ENCODE measurements around the gene GALNT17. TPM values are rescaled to one million over a fixed set of nuclear protein-coding genes. Genes with fewer than 3 reads are reported as not detected.

The GALNT17 gene
- polyA plus RNA-seq, 1 donor (not counting 4 experiments of a cell fraction or from before 2014, with no cell fraction given) = not detected

- H3K27me3 ChIP-seq (ENCODE audit: control insufficient read depth, extremely low read depth, insufficient read depth, low read length) = no peaks in the 10 kb centered on the region
- no peak for DNase-seq (ENCODE audit: low read depth, low spot score)
- H3K27ac ChIP-seq (ENCODE audit: control insufficient read depth, insufficient read depth, low read length) = no peak overlapping the region
- no peak overlapping the region for H3K9ac ChIP-seq (ENCODE audit: control insufficient read depth, extremely low read depth, insufficient read depth, low read length)
- no peak overlapping the region for H3K4me3 ChIP-seq (ENCODE audit: control insufficient read depth in 2 of 3, extremely low read depth in 1 of 3, insufficient read depth in 2 of 3, low read depth in 1 of 3, low read length in 3 of 3)
- H3K36me3 ChIP-seq (ENCODE audit: control insufficient read depth in 2 of 2, extremely low read depth in 1 of 2, insufficient read depth in 2 of 2, low read length in 2 of 2) = no peaks in the 10 kb centered on the region
- dilution Hi-C loops (cut with MboI; ENCODE audit: extremely low pct_ligation_motif_present, low sequenced_read_pairs) = no loop called here
- H3K9me1 ChIP-seq (ENCODE audit: control insufficient read depth, extremely low read depth, insufficient read depth, low read length) = no peaks in the 10 kb centered on the region
- no peaks in the 10 kb centered on the region for H3K79me2 ChIP-seq (ENCODE audit: control insufficient read depth, insufficient read depth, low read length)
- no peaks in the 10 kb centered on the region for H3K9me3 ChIP-seq (ENCODE audit: control insufficient read depth, low read depth, low read length)
- TF ChIP-seq EZH2 (IDR thresholded peaks at IDR 0.05; ENCODE audit: low read length) = no peak
- no peak for TF ChIP-seq CTCF (optimal IDR thresholded peaks at IDR 0.05 in 1 of 3, IDR thresholded peaks at IDR 0.05 in 1 of 3, conservative IDR thresholded peaks at IDR 0.05 in 1 of 3; ENCODE audit: extremely low read depth in 1 of 3, insufficient read depth in 2 of 3, low read length in 3 of 3)
- no peak overlapping the region for H3K4me2 ChIP-seq (ENCODE audit: control insufficient read depth, extremely low read depth, insufficient read depth, low read depth, low read length)
- H3K4me1 ChIP-seq (ENCODE audit: control insufficient read depth, extremely low read depth, insufficient read depth, low read length) = no peaks in the 10 kb centered on the region
- no peak overlapping the region for H2AFZ ChIP-seq (ENCODE audit: control insufficient read depth, low read length)
- FAIRE-seq = no peak
- H4K20me1 ChIP-seq (ENCODE audit: control insufficient read depth, extremely low read depth, insufficient read depth, low read length) = no peaks in the 10 kb centered on the region
Observed at GRCh38 chr7:71283802-71284201, 151.9 kb downstream of the GALNT17 start.

- TF ChIP-seq CTCF (optimal IDR thresholded peaks at IDR 0.05 in 1 of 3, IDR thresholded peaks at IDR 0.05 in 1 of 3, conservative IDR thresholded peaks at IDR 0.05 in 1 of 3; ENCODE audit: extremely low read depth in 1 of 3, insufficient read depth in 2 of 3, low read length in 3 of 3) (no peak), EZH2 (IDR thresholded peaks at IDR 0.05; ENCODE audit: low read length) (no peak)
- Histone ChIP-seq H4K20me1 (ENCODE audit: control insufficient read depth, extremely low read depth, insufficient read depth, low read length) (no peaks in the 10 kb centered on the region), H3K27me3 (ENCODE audit: control insufficient read depth, extremely low read depth, insufficient read depth, low read length) (no peaks in the 10 kb centered on the region), H2AFZ (ENCODE audit: control insufficient read depth, low read length) (no peak overlapping the region), H3K4me1 (ENCODE audit: control insufficient read depth, extremely low read depth, insufficient read depth, low read length) (no peaks in the 10 kb centered on the region), H3K36me3 (ENCODE audit: control insufficient read depth in 2 of 2, extremely low read depth in 1 of 2, insufficient read depth in 2 of 2, low read length in 2 of 2) (no peaks in the 10 kb centered on the region), H3K9me1 (ENCODE audit: control insufficient read depth, extremely low read depth, insufficient read depth, low read length) (no peaks in the 10 kb centered on the region), H3K9me3 (ENCODE audit: control insufficient read depth, low read depth, low read length) (no peaks in the 10 kb centered on the region), H3K4me3 (ENCODE audit: control insufficient read depth in 2 of 3, extremely low read depth in 1 of 3, insufficient read depth in 2 of 3, low read depth in 1 of 3, low read length in 3 of 3) (no peak overlapping the region), H3K79me2 (ENCODE audit: control insufficient read depth, insufficient read depth, low read length) (no peaks in the 10 kb centered on the region), H3K9ac (ENCODE audit: control insufficient read depth, extremely low read depth, insufficient read depth, low read length) (no peak overlapping the region), H3K27ac (ENCODE audit: control insufficient read depth, insufficient read depth, low read length) (no peak overlapping the region), H3K4me2 (ENCODE audit: control insufficient read depth, extremely low read depth, insufficient read depth, low read depth, low read length) (no peak overlapping the region)
- dilution Hi-C loops (cut with MboI; ENCODE audit: extremely low pct_ligation_motif_present, low sequenced_read_pairs) = no loop called here
- DNase-seq (ENCODE audit: low read depth, low spot score) = no peak
- no peak for FAIRE-seq
Observed at GRCh38 chr7:71285571-71286145, 153.7 kb downstream of the GALNT17 start.
